Body of pancreas (tissue), 4 donors: ENCODE data around the gene KCNH8. TPM values are rescaled to one million over a fixed set of nuclear protein-coding genes. Genes with fewer than 3 reads are reported as not detected.

Experiments used
- ATAC-seq: fragments of 150-250 bp; one replicate; pipeline ENCODE4 v1.9.1; 2016
- DNase-seq, 4 donors: peaks; one replicate each; pipeline ENCODE4 v3.0.0-alpha.2; 2019
- H3K27ac ChIP-seq, 4 donors: fragments of 200-600 bp; sonication (generic); 1 replicate in 3 of 4; 2 replicates in 1 of 4; pipeline versions ENCODE4 v1.5.1 to v1.6.1; 2016 to 2019; ENCODE audit warnings: mild to moderate bottlenecking in 1 of 4, mixed read lengths in 1 of 4, moderate library complexity in 1 of 4
- H3K27me3 ChIP-seq, 2 donors: fragments of 200-600 bp; sonication (generic); one replicate each; pipeline ENCODE4 v1.6.0; 2016; ENCODE audit warnings: mild to moderate bottlenecking in 1 of 2
- H3K36me3 ChIP-seq, 2 donors: fragments of 200-600 bp; sonication (generic); replicated peaks in 1 of 2; 2 replicates each; pipeline ENCODE4 v1.5.1; 2016; ENCODE audit warnings: low read depth in 2 of 2; ENCODE audit not compliant: insufficient read depth in 1 of 2
- H3K4me1 ChIP-seq: fragments of 200-600 bp; sonication (generic); one replicate; pipeline ENCODE4 v1.6.0; 2016
- H3K4me3 ChIP-seq, 2 donors: fragments of 200-600 bp; sonication (generic); 1 replicate in 1 of 2; 2 replicates in 1 of 2; pipeline ENCODE4 v1.5.1; 2016 to 2019
- H3K9me3 ChIP-seq, 3 donors: fragments of 200-600 bp; sonication (generic); 1 replicate in 2 of 3; 2 replicates in 1 of 3; pipeline ENCODE4 v1.5.1; 2016
- POLR2A ChIP-seq, 3 donors: fragments of 450-650 bp; IDR thresholded peaks; one replicate each; pipeline ENCODE4 v1.6.1; 2016; ENCODE audit warnings: antibody characterized with exemption in 3 of 3, mild to moderate bottlenecking in 2 of 3
- WGBS, 2 donors: methylation state at CpG; one replicate each; pipeline ENCODE4 v1.1.5; 2017; 5-methylcytosine and 5-hydroxymethylcytosine counted together
- intact Hi-C: fragments of 100-400 bp; cut with DNase I; formaldehyde crosslinking; loops from one replicate; pipeline ENCODE4 v1.15.1; 2023
- microRNA-seq, 2 donors: library from miRNA; unstranded; fragments of <30 nt; microRNA quantifications; one replicate each; pipeline ENCODE4, GENCODE V29; 2016; ENCODE audit warnings: borderline number of aligned reads in 2 of 2, borderline replicate concordance in 2 of 2
- small RNA-seq: library from RNA; depleted of rRNA; stranded (forward); fragments of <200 nt; gene quantifications from one replicate; pipeline ENCODE3, GENCODE V24; 2016
- total RNA-seq, 2 donors: library from RNA; depleted of rRNA; stranded (reverse); fragments of >200 nt; gene quantifications; one replicate each; pipeline ENCODE4 v1.1.0, GENCODE V29; 2016
- TF ChIP-seq, protein P1 (sequence below), 7 experiments: fragments of 450-650 bp in 4 of 7; fragments of 200-600 bp in 3 of 7; sonication (generic) in 3 of 7; IDR thresholded peaks; one replicate each; pipeline ENCODE4 v1.5.1; 2016 to 2019; ENCODE audit warnings: antibody characterized with exemption in 7 of 7

Gene KCNH8
- total RNA-seq, 2 donors from 2014 or later, result 2.3 TPM

DNA sequence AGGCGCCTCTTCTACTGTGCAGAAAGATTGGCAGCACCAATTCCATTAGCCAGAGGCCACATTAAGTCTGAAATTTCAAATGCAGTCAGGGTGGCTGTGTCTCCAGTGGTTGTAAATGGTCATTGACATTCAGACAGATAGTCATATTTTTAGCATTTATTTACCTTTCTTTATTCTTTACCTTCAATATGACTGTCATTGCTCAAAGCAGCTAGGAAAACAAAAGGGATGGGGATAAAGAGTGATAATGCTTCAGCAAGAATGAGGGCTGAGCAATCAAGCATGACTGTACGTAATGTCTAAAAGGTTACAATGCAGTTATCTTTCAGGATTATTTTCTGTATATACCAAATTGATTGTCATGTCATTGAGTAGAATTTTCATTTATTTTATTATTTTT is 425.3 kb downstream of the KCNH8 start:
- intact Hi-C loops, result no loop called here
- no peaks in the 10 kb centered on the region for H3K27me3 ChIP-seq
- DNase-seq (no peak), ATAC-seq (no peak)
- H3K36me3 ChIP-seq, result no peaks in the 10 kb centered on the region
- H3K27ac ChIP-seq, result no peak overlapping the region
- H3K9me3 ChIP-seq, result no peaks in the 10 kb centered on the region
- 69 to 72% methylated on average over 2 of the region's 2 CpGs for WGBS, 2 donors
- H3K4me3 ChIP-seq, result no peak overlapping the region
- TF ChIP-seq, protein P1, sequence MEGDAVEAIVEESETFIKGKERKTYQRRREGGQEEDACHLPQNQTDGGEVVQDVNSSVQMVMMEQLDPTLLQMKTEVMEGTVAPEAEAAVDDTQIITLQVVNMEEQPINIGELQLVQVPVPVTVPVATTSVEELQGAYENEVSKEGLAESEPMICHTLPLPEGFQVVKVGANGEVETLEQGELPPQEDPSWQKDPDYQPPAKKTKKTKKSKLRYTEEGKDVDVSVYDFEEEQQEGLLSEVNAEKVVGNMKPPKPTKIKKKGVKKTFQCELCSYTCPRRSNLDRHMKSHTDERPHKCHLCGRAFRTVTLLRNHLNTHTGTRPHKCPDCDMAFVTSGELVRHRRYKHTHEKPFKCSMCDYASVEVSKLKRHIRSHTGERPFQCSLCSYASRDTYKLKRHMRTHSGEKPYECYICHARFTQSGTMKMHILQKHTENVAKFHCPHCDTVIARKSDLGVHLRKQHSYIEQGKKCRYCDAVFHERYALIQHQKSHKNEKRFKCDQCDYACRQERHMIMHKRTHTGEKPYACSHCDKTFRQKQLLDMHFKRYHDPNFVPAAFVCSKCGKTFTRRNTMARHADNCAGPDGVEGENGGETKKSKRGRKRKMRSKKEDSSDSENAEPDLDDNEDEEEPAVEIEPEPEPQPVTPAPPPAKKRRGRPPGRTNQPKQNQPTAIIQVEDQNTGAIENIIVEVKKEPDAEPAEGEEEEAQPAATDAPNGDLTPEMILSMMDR (IDR thresholded peaks at IDR 0.05), result no peak
- no peaks in the 10 kb centered on the region for H3K4me1 ChIP-seq

DNA sequence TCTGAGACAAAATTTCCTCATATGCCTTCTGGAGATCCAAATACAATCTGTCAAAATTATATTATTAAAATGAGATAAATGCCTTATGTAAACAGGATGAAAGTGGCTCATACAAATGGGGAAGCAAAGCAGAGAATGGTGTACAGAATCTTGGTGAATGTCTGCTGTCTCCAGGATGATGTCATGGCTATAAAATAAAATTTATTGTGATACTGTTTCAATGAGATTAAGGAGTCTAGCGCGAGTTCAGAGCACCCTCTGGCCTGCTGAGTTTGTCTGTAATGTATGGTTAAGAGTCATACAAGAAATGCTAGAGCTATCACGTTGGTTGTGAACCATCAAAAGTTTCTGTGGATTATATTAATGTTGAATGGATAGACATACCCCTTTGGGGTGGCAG is 426.0 kb downstream of the KCNH8 start:
- no peak for DNase-seq
- intact Hi-C loops, result no loop called here

DNA sequence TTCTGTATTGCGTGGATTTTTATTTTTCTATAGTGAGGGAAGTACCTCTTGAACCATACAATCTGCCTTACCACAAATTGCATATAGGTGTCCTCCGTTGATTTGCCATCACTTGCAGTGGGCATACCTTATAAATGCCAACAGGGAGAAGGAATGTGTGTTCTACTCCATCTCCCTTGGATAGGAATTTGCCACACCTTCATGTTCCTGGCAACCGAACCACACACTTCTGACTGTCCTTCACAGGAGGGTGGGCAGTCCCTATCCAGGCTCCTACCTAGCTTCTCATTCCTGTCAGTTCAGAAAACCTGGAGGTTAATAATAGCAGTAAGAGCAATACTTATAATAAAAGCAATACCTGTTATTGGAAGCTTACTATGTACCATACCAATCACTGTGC is 428.0 kb downstream of the KCNH8 start:
- no peak overlapping the region for H3K27ac ChIP-seq
- intact Hi-C loops, result no loop called here
- H3K27me3 ChIP-seq, result no peaks in the 10 kb centered on the region
- TF ChIP-seq POLR2A (IDR thresholded peaks at IDR 0.05), result no peak
- TF ChIP-seq, protein P1 (IDR thresholded peaks at IDR 0.05), result no peak
- H3K9me3 ChIP-seq, result no peaks in the 10 kb centered on the region
- DNase-seq (no peak), ATAC-seq (no peak)
- WGBS, 2 donors, result 44 to 60% methylated on average over 3 of the region's 3 CpGs
- no peaks in the 10 kb centered on the region for H3K4me1 ChIP-seq
- H3K4me3 ChIP-seq, result no peak overlapping the region
- H3K36me3 ChIP-seq, result no peaks in the 10 kb centered on the region

More for the DNA sequence above, 426.0 kb downstream of the KCNH8 start:
- Histone ChIP-seq H3K36me3 (no peaks in the 10 kb centered on the region), H3K27ac (no peak overlapping the region), H3K4me3 (no peak overlapping the region), H3K9me3 (no peaks in the 10 kb centered on the region), H3K27me3 (no peaks in the 10 kb centered on the region), H3K4me1 (no peaks in the 10 kb centered on the region)
- TF ChIP-seq POLR2A (IDR thresholded peaks at IDR 0.05), result no peak
- TF ChIP-seq, protein P1 (IDR thresholded peaks at IDR 0.05), result no peak
- ATAC-seq, result no peak
- 54 to 62% methylated on average over 3 of the region's 3 CpGs for WGBS, 2 donors

Small RNA genes within 50 kb of the gene (microRNA-seq; reads per million reads assigned to microRNA genes)
- gene MIR4791, result 0 reads per million in 2 donors

Small RNA genes within 50 kb of the gene (small RNA-seq; reads per million reads assigned to genes)
- gene MIR4791, result not detected
